HepG2 (cell line): ENCODE measurements around the gene RRBP1. TPM values are rescaled to one million over a fixed set of nuclear protein-coding genes. Genes with fewer than 3 reads are reported as not detected.

Experiments
- MAF1 ChIP-seq: sonication (generic); formaldehyde crosslinking; IDR thresholded peaks from 2 replicates; pipeline ENCODE4 v1.5.0; 2020; ENCODE audit warnings: missing genetic modification reagents, borderline replicate concordance
- ZFP82 ChIP-seq: sonication (generic); formaldehyde crosslinking; IDR thresholded peaks from 2 replicates; pipeline ENCODE4 v1.5.1; 2020; ENCODE audit warnings: mild to moderate bottlenecking, missing genetic modification reagents, borderline replicate concordance
- ZNF746 ChIP-seq: sonication (generic); formaldehyde crosslinking; IDR thresholded peaks from 2 replicates; pipeline ENCODE4 v1.8.0; 2022; ENCODE audit warnings: mild to moderate bottlenecking, missing genetic modification reagents
- polyA plus RNA-seq, 8 experiments: library from polyadenylated mRNA; depleted of rRNA in 3 of 8; stranded (reverse) in 7 of 8; unstranded in 1 of 8; fragments of >200 nt; fragmentation: Illumina TruSeq in 4 of 8; extraction: Trizol in 4 of 8; gene quantifications; 2 replicates each; pipeline versions ENCODE4 v1.2.1 to v1.2.3, GENCODE V29; 2011 to 2016; ENCODE audit warnings: low read depth in 4 of 8, missing spikeins in 1 of 8, mixed read lengths in 1 of 8; ENCODE audit not compliant: insufficient read depth in 1 of 8
- total RNA-seq, 5 experiments: library from RNA; depleted of rRNA; stranded (reverse); fragments of >200 nt; fragmentation: Illumina TruSeq; extraction: Trizol; gene quantifications; 2 replicates each; pipeline ENCODE4 v1.2.3, GENCODE V29; 2016; ENCODE audit warnings: low read depth in 1 of 5
- TF ChIP-seq, protein P1 (sequence below): sonication (generic); formaldehyde crosslinking; IDR thresholded peaks from 2 replicates; pipeline ENCODE4 v1.4.0; 2020; ENCODE audit warnings: mild to moderate bottlenecking, missing genetic modification reagents
- TF ChIP-seq, protein P2 (sequence below): sonication (generic); formaldehyde crosslinking; IDR thresholded peaks from 2 replicates; pipeline ENCODE4 v1.4.0; 2020; ENCODE audit warnings: missing genetic modification reagents, borderline replicate concordance
- TF ChIP-seq, protein P3 (sequence below): sonication (generic); formaldehyde crosslinking; IDR thresholded peaks from 2 replicates; pipeline ENCODE4 v1.4.0; 2020; ENCODE audit warnings: mild to moderate bottlenecking, low read depth, missing genetic modification reagents
- TF ChIP-seq, protein P4 (sequence below), 2 experiments: sonication (generic) in 1 of 2; formaldehyde crosslinking in 1 of 2; IDR thresholded peaks; 2 replicates each; pipeline versions ENCODE4 v1.5.1 to v1.6.1; 2011 to 2020; ENCODE audit warnings: borderline replicate concordance in 1 of 2, low read depth in 1 of 2, low read length in 1 of 2, mild to moderate bottlenecking in 1 of 2, missing genetic modification reagents in 1 of 2, moderate library complexity in 1 of 2
- TF ChIP-seq, protein P5 (sequence below): sonication (generic); formaldehyde crosslinking; IDR thresholded peaks from 2 replicates; pipeline ENCODE4 v1.8.1; 2023; ENCODE audit warnings: mild to moderate bottlenecking, moderate library complexity, missing genetic modification reagents
- TF ChIP-seq, protein P6 (sequence below): sonication (generic); formaldehyde crosslinking; IDR thresholded peaks from 2 replicates; pipeline ENCODE4 v1.4.0; 2020; ENCODE audit warnings: missing genetic modification reagents, borderline replicate concordance

Gene RRBP1
- total and polyA plus RNA-seq, 2 of the 13 experiments (the other 11 are each of a cell fraction or from before 2014, with no cell fraction given) = 150 to 222 TPM

DNA sequence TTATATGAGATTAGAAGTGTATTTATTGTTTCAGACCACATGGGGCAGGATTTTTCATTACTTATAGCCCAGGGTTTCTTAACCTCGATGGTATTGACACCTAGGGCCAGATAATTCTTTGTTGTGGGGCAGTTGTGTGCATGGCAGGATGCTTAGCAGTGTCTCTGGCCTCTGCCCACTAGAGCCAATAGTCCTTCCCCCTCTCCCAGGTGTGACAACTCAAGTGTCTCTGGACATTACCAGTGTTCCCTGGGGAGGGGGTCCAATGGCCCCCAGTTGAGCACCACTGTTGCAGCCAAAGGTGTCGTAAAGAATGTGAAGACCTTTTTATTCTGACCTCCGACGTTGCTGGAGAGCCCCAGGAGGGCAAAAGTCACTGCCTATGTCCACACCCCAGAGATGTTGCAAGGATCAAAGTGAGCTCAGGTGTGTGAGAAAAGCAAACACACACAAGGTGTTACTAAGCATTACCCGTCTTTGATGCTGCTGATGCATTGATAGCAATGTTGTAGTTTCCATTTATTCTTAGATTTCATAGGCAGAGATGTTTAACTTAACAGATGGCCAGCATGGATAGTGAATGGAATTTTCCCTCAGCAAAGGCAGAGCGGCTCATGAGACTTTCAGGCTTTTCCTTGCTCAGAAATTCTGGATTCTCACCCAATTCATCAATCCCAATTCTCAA is 39.9 kb upstream of the RRBP1 start (continued):
- TF ChIP-seq, protein P1, sequence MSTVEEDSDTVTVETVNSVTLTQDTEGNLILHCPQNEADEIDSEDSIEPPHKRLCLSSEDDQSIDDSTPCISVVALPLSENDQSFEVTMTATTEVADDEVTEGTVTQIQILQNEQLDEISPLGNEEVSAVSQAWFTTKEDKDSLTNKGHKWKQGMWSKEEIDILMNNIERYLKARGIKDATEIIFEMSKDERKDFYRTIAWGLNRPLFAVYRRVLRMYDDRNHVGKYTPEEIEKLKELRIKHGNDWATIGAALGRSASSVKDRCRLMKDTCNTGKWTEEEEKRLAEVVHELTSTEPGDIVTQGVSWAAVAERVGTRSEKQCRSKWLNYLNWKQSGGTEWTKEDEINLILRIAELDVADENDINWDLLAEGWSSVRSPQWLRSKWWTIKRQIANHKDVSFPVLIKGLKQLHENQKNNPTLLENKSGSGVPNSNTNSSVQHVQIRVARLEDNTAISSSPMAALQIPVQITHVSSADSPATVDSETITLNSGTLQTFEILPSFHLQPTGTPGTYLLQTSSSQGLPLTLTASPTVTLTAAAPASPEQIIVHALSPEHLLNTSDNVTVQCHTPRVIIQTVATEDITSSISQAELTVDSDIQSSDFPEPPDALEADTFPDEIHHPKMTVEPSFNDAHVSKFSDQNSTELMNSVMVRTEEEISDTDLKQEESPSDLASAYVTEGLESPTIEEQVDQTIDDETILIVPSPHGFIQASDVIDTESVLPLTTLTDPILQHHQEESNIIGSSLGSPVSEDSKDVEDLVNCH = no peak
- TF ChIP-seq, protein P2, sequence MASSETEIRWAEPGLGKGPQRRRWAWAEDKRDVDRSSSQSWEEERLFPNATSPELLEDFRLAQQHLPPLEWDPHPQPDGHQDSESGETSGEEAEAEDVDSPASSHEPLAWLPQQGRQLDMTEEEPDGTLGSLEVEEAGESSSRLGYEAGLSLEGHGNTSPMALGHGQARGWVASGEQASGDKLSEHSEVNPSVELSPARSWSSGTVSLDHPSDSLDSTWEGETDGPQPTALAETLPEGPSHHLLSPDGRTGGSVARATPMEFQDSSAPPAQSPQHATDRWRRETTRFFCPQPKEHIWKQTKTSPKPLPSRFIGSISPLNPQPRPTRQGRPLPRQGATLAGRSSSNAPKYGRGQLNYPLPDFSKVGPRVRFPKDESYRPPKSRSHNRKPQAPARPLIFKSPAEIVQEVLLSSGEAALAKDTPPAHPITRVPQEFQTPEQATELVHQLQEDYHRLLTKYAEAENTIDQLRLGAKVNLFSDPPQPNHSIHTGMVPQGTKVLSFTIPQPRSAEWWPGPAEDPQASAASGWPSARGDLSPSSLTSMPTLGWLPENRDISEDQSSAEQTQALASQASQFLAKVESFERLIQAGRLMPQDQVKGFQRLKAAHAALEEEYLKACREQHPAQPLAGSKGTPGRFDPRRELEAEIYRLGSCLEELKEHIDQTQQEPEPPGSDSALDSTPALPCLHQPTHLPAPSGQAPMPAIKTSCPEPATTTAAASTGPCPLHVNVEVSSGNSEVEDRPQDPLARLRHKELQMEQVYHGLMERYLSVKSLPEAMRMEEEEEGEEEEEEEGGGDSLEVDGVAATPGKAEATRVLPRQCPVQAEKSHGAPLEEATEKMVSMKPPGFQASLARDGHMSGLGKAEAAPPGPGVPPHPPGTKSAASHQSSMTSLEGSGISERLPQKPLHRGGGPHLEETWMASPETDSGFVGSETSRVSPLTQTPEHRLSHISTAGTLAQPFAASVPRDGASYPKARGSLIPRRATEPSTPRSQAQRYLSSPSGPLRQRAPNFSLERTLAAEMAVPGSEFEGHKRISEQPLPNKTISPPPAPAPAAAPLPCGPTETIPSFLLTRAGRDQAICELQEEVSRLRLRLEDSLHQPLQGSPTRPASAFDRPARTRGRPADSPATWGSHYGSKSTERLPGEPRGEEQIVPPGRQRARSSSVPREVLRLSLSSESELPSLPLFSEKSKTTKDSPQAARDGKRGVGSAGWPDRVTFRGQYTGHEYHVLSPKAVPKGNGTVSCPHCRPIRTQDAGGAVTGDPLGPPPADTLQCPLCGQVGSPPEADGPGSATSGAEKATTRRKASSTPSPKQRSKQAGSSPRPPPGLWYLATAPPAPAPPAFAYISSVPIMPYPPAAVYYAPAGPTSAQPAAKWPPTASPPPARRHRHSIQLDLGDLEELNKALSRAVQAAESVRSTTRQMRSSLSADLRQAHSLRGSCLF = no peak
- TF ChIP-seq ZFP82 (CRISPR knock-in tag) = no peak
- TF ChIP-seq, protein P3, sequence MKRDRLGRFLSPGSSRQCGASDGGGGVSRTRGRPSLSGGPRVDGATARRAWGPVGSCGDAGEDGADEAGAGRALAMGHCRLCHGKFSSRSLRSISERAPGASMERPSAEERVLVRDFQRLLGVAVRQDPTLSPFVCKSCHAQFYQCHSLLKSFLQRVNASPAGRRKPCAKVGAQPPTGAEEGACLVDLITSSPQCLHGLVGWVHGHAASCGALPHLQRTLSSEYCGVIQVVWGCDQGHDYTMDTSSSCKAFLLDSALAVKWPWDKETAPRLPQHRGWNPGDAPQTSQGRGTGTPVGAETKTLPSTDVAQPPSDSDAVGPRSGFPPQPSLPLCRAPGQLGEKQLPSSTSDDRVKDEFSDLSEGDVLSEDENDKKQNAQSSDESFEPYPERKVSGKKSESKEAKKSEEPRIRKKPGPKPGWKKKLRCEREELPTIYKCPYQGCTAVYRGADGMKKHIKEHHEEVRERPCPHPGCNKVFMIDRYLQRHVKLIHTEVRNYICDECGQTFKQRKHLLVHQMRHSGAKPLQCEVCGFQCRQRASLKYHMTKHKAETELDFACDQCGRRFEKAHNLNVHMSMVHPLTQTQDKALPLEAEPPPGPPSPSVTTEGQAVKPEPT (CRISPR knock-in tag) = peak; percentile 70; the same call in 1 of the 2 replicates
- TF ChIP-seq MAF1 (CRISPR knock-in tag) = peak; percentile 91
- TF ChIP-seq, protein P4, sequence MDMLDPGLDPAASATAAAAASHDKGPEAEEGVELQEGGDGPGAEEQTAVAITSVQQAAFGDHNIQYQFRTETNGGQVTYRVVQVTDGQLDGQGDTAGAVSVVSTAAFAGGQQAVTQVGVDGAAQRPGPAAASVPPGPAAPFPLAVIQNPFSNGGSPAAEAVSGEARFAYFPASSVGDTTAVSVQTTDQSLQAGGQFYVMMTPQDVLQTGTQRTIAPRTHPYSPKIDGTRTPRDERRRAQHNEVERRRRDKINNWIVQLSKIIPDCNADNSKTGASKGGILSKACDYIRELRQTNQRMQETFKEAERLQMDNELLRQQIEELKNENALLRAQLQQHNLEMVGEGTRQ (IDR thresholded peaks at IDR 0.05; ENCODE audit: low read depth, low read length) = no peak
- TF ChIP-seq, protein P4 (CRISPR knock-in tag; IDR thresholded peaks at IDR 0.05; ENCODE audit: borderline replicate concordance) = no peak
- peak; percentile 97 for TF ChIP-seq ZNF746 (CRISPR knock-in tag)
- TF ChIP-seq, protein P5, sequence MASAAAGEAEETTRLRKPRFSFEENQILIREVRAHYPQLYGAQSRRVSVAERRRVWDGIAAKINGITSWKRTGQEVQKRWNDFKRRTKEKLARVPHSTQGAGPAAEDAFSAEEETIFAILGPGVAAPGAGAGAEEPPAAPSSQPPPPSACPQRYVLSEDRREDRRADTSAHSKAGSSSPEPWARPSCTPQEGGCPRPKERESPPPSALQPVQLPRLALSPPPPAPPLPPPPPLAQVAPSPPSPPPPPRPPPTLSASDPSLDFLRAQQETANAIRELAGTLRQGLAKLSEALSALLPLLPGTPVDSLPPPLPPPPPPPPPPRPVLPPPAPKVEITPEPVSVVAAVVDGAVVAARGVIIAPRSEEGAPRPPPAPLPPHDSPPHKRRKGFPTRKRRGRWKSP (CRISPR knock-in tag) = peak; percentile 96
- TF ChIP-seq, protein P6, sequence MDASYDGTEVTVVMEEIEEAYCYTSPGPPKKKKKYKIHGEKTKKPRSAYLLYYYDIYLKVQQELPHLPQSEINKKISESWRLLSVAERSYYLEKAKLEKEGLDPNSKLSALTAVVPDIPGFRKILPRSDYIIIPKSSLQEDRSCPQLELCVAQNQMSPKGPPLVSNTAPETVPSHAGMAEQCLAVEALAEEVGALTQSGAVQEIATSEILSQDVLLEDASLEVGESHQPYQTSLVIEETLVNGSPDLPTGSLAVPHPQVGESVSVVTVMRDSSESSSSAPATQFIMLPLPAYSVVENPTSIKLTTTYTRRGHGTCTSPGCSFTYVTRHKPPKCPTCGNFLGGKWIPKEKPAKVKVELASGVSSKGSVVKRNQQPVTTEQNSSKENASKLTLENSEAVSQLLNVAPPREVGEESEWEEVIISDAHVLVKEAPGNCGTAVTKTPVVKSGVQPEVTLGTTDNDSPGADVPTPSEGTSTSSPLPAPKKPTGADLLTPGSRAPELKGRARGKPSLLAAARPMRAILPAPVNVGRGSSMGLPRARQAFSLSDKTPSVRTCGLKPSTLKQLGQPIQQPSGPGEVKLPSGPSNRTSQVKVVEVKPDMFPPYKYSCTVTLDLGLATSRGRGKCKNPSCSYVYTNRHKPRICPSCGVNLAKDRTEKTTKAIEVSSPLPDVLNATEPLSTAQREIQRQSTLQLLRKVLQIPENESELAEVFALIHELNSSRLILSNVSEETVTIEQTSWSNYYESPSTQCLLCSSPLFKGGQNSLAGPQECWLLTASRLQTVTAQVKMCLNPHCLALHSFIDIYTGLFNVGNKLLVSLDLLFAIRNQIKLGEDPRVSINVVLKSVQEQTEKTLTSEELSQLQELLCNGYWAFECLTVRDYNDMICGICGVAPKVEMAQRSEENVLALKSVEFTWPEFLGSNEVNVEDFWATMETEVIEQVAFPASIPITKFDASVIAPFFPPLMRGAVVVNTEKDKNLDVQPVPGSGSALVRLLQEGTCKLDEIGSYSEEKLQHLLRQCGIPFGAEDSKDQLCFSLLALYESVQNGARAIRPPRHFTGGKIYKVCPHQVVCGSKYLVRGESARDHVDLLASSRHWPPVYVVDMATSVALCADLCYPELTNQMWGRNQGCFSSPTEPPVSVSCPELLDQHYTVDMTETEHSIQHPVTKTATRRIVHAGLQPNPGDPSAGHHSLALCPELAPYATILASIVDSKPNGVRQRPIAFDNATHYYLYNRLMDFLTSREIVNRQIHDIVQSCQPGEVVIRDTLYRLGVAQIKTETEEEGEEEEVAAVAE (CRISPR knock-in tag) = peak; percentile 74
